Nucleus accumbens (tissue), 56 donors: ENCODE measurements around the gene R3HDM2.
"Not testable (repeated sequence)": the region's sequence is repeated elsewhere in the genome, so short reads cannot be mapped to it uniquely, and the experiment has no call there.

ENCODE experiments used
- DNase-seq, 56 donors: peaks; one replicate each; lab custom pipeline; 2025; lab: John Stamatoyannopoulos, UW

The R3HDM2 gene

GRCh38 chr12:57388425-57388824 is 42.4 kb downstream of the R3HDM2 start:
- DNase-seq = no peak

DNA sequence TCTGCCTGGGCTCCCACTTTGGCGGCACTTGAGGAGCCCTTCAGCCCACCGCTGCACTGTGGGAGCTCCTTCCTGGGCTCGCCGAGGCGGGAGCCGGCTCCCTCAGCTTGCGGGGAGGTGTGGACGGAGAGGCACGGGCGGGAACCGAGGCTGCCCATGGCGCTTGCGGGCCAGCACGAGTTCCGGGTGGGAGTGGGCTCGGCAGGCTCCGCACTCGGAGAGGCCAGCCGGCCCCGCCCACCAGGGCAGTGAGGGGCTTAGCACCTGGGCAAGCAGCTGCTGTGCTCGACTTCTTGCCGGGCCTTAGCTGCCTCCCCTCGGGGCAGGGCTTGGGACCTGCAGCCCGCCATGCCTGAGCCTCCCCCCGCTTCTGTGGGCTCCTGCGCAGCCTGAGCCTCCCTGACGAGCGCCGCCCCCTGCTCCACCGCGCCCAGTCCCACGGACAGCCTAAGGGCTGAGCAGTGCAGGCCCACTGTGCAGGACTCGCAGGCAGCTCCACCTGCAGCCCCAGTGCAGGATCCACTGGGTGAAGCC is 44.6 kb downstream of the R3HDM2 start:
- no peak for DNase-seq

DNA sequence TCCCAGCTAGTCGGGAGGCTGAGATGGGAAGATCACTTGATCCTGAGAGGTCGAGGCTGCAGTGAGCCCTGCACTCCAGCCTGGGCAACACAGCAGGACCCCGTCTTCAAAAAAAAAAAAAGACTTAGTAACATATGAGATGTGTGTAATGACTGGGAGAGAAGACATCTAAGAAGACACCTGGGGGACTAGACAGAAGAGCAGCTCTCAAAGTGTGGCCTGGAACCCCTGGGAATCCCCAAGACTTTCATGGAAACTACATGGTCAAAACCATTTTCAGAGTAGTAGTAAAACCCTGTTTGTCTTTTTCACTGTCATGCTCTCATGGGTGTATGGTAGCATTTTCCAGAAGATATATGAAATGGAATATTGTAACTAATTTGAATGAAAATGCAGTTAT is 45.3 kb downstream of the R3HDM2 start:
- no peak for DNase-seq

- no peak for DNase-seq
Observed at GRCh38 chr12:57384478-57384877, 46.4 kb downstream of the R3HDM2 start.

- no peak for DNase-seq
Observed at GRCh38 chr12:57381693-57382220, 49.1 kb downstream of the R3HDM2 start.

- no peak for DNase-seq
Observed at GRCh38 chr12:57380300-57380699, 50.5 kb downstream of the R3HDM2 start.

DNA sequence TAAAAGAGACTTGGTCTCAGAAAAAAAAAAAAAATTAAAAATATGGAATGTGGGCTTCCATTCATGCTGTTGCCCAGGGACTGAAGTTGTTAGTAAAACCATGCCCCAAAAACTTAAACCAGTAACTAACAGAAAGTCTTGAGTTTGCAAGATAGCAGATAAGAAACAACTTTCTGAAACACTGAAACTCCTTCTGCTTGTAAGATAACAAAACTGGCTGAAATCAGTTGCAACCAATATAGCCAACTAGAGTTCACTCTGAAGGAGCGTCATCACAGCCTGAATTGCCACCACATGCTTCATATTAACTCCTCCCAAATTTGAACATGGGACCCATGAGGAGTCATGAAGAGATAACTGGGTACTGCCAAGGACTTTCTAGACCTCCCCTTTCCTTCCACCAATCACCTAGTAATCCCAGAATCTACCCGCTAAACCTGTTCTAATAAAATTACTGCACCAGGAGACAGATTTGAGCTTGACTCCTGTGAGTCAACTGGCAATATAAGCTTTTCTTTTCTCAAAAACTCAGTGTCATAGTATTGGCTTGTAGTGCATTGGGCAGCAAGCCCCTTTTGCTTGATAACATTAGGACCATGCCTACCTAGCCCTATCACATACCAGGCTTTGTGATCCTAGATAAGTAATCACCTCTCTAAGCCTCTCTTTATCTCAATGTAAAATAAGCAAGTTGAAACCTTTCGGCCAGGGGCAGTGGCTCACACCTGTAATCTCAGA is 53.6 kb downstream of the R3HDM2 start:
- no peak for DNase-seq

GRCh38 chr12:57372233-57372632 is 58.6 kb downstream of the R3HDM2 start:
- peak in 13 of 56 donors; percentile 3 to 21 (median 11) for DNase-seq

DNA sequence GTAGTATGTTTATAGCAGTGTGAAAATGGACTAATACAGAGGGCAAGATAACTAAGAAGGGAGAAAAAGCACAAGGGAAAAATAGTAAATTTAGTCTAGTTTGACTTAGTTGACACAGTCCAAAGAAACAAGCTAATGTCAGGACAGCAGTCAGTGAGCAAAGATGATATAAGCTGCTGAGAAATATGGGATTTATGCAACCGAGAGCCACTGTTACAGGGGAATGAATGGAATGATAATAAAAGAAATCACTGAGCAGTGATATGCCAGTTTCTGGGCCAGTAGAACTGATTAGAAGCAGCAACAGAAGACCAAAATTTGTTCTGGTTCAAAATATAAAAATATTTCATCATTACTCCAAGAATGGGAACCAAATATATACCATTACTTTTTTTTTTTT is 60.1 kb downstream of the R3HDM2 start:
- DNase-seq = no peak

DNA sequence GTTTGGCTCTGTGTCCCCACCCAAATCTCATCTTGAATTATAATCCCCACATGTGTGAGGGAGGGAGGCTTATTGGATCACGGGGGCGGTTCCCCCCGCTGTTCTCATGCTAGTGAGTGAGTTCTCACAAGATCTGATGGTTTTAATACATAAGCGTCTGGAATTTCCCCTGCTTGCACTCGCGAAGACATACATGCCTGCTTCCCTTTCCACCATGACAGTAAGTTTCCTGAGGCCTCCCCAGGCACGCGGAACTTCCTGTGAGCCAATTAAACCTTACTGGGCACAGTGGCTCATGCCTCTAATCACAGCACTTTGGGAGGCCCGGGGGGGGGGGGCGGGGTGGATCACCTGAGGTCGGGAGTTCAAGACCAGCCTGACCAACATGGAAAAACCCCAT is 60.8 kb downstream of the R3HDM2 start:
- no peak for DNase-seq

DNA sequence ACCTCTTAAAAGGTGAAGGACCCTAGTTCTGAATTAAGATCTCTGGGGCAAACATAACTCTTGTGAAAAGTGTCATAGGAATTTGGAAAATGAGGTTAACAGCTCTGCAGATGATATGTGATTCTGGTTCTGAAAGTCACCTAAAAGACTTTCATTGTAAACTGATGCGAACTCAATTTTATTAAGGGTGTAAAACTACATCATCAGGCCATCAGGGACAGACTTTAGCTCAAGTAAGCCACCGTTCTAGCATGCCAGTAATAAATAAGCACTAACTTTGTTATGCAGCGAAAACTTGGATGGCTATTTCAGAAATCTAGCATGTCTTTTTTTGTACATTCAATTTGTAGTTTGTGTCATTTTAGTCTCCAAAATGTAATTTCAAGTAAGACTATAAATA is 61.6 kb downstream of the R3HDM2 start:
- no peak for DNase-seq

DNA sequence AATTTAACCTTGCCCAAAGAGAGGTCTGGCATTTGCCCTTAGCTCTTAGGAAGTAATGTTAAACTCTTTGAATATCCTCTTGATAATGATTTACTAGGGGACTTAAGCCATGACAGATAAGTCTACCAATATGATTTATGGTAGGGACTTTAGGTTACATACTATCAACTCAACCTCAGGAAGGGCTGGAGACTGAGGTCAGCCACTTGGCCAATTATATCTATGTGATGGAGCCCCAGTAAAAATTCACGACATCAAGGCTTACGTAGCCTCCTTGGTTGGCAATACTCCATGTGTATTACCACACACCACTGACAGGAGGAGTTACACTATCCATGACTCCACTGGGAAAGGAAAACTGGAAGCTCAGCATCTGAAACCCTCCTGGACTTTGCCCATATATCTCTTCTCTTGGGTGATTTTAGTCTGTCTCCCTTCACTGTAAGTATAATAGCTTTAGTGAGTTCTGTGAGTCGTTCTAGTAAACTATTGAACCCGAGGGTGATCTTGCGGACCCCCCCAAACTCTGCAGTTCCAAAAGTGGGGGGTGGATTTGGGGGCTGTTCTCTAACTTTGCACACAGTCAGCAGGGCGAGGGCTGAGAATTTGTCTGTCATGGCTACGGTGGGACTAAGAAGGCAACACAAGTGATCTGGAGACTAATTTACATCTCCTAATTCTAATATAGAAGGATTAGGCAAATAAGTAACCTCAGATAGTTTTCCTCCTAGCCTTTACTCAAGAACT is 62.3 kb downstream of the R3HDM2 start:
- no peak for DNase-seq

GRCh38 chr12:57367121-57367520 is 63.7 kb downstream of the R3HDM2 start:
- no peak for DNase-seq

- DNase-seq = no peak
Observed at GRCh38 chr12:57366315-57366714, 64.5 kb downstream of the R3HDM2 start.

GRCh38 chr12:57364156-57364555 is 66.7 kb downstream of the R3HDM2 start:
- DNase-seq = not testable (repeated sequence)

- DNase-seq = no peak
Observed at GRCh38 chr12:57360468-57360867, 70.4 kb downstream of the R3HDM2 start.

DNA sequence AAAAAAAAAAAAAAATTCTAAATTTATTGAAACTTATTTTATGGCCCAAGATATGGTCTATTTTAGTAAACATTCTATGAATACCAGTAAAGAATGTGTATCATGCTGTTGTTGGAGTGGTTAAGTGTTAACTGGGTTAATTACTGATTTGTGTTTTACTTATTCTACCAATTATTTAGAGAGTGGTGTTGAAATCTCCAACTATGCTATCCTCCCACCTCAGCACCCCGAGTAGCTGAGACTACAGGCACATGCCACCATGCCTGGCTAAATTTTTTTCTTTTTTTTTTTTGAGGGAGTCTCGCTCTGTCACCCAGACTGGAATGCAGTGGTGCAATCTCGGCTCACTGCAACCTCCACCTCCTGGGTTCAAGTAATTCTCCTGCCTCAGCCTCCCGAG is 72.2 kb downstream of the R3HDM2 start:
- no peak for DNase-seq

DNA sequence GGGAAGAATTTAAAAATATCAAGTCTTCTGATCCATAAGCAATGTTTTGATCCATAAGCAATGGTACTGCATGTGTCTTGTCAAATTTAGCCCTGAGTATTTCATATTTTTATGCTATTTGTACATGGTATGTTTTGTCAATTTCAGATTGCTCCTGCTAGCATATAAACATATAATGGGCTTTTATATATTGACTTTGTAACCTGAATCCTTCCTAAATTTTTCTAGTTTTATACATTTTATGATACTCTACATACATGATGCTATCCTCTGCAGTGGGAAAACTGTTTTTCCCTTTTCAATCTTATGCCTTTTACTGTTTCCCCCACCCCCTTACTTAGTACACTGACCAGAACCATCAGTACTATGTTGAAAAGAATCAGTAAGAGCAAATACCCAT is 75.1 kb downstream of the R3HDM2 start:
- DNase-seq = no peak

- no peak for DNase-seq
Observed at GRCh38 chr12:57352166-57352565, 78.7 kb downstream of the R3HDM2 start.

- DNase-seq = no peak
Observed at GRCh38 chr12:57347284-57347683, 83.6 kb downstream of the R3HDM2 start.

- DNase-seq = no peak
Observed at GRCh38 chr12:57343703-57344378, 87.0 kb downstream of the R3HDM2 start.
